Mucosa of descending colon (tissue), 3 donors: ENCODE measurements around the gene RASL12. TPM values are rescaled to one million over a fixed set of nuclear protein-coding genes. Genes with fewer than 3 reads are reported as not detected.
A peak's percentile ranks its signal among the peaks of the same experiment; 100 is the strongest.

ENCODE experiments used
- ATAC-seq: fragments of 200-7000 bp; cut with Tn5 transposase; one replicate; pipeline ENCODE4 v1.9.1; 2020; ENCODE audit warnings: mild to moderate bottlenecking, moderate library complexity
- DNase-seq, 3 donors: peaks; one replicate each; pipeline ENCODE4 v3.0.0-alpha.2; 2020
- H3K36me3 ChIP-seq: fragments of 200-600 bp; one replicate; pipeline ENCODE4 v1.8.0; 2021; ENCODE audit warnings: low read depth, mild to moderate bottlenecking
- H3K4me1 ChIP-seq: fragments of 200-600 bp; one replicate; pipeline ENCODE4 v1.8.0; 2021; ENCODE audit warnings: low read depth, mild to moderate bottlenecking
- H3K4me3 ChIP-seq: fragments of 200-600 bp; one replicate; pipeline ENCODE4 v1.8.0; 2021; ENCODE audit warnings: mild to moderate bottlenecking
- H3K9me3 ChIP-seq: fragments of 200-600 bp; one replicate; pipeline ENCODE4 v1.8.0; 2021; ENCODE audit warnings: mild to moderate bottlenecking
- CTCF ChIP-seq: fragments of 200-600 bp; IDR thresholded peaks from one replicate; pipeline ENCODE4 v1.8.0; 2022; ENCODE audit warnings: antibody characterized with exemption, mild to moderate bottlenecking
- intact Hi-C, 2 donors: fragments of 100-400 bp; cut with DNase I in 1 of 2; cut with micrococcal nuclease in 1 of 2; formaldehyde crosslinking; loops; one replicate each; pipeline versions ENCODE4 v1.11.0 to v1.11.1; 2022; cut with DNase I, micrococcal nuclease
- total RNA-seq, 3 donors: library from RNA; stranded (reverse); fragmentation: NEBNext Ultra II Directional in 2 of 3; extraction: Animal tissue kit (Norgen Biotek cat#: 25700) in 2 of 3; gene quantifications; one replicate each; pipeline versions ENCODE4 v1.2.1 to v1.2.4, GENCODE V29; 2021 to 2023
- donor health status: DM: no; HTN: no; CAD: no; lungs with moderate emphysema.
- donor health status: DM: no; HTN: no; CAD: no.
- donor health status: DM: no; HTN: yes; CAD: no.

The RASL12 gene
- total RNA-seq, 3 donors from 2014 or later, result 2.7 to 29.7 (median 8.4) TPM

DNA sequence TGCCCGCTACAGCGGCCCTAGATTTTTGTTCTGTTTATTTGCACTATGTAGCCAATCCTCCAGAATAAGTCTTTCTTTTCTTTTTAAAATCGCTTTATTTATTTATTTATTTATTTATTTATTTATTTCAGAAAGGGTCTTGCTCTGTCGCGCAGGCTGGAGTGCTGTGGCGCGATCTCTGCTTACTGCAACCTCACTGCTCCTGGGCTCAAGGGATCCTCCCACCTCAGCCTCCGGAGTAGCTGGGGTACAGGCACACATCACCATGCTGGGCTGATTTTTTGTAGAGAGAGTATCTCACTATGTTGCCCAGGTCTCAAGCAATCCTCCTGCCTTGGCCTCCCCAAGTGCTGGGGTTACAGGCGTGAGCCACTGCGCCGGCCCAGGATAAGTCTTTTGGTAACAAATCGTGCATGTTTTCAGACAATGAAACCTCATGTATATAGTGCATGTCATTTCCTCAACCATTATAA lies 38.0 kb downstream of the RASL12 start:
- intact Hi-C loops, result loop anchor here in 1 of 2 donors (10.0 kb wide), 1 partner anchor 55 kb away; no protein-coding TSS in a partner anchor
- Histone ChIP-seq H3K4me1 (peaks cover 18% of the 10 kb centered on the region), H3K36me3 (peaks cover 5% of the 10 kb centered on the region), H3K4me3 (peak overlapping the region; percentile 82), H3K9me3 (no peaks in the 10 kb centered on the region)
- TF ChIP-seq CTCF, result no peak
- DNase-seq, result no peak
- no peak for ATAC-seq

GRCh38 chr15:65028921-65029735 lies 38.7 kb downstream of the RASL12 start, which contains the start of gene MTFMT:
TSS of gene MTFMT (minus strand) at chr15:65029639. CDS start at chr15:65029613, 26 bp downstream.
- H3K9me3 ChIP-seq, result no peaks in the 10 kb centered on the region
- H3K4me3 ChIP-seq, result peak within 1 kb of the TSS; percentile 82
- peaks cover 18% of the 10 kb centered on the region for H3K4me1 ChIP-seq
- ATAC-seq (peak; percentile 91), DNase-seq (peak; percentile 93 to 97 (median 97))
- intact Hi-C loops, result no loop called here
- peaks cover 5% of the 10 kb centered on the region for H3K36me3 ChIP-seq
- no peak for TF ChIP-seq CTCF

DNA sequence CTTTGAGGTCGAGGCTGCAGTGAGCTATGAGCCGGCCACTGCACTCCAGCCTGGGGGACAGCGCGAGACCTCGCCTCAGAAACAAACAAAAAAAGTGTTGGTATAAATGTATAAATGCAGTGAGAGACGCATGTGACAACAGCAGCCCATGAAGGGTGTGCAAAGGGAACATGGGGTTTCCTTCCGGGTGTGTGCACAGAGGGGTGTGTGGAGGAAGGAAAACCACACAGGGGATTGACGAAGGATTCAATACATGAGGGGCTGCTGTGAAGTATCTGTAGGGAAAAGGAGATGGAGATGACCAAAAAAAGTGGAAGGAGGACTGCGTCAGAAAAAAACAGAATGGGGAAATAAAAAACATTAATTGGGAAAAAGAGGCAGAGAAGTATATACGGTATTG lies 39.5 kb downstream of the RASL12 start:
- Histone ChIP-seq H3K4me1 (peaks cover 16% of the 10 kb centered on the region), H3K4me3 (no peak overlapping the region), H3K9me3 (no peaks in the 10 kb centered on the region), H3K36me3 (peaks cover 5% of the 10 kb centered on the region)
- intact Hi-C loops, result no loop called here
- no peak for DNase-seq
- peak; percentile 39 for ATAC-seq
- TF ChIP-seq CTCF, result no peak

GRCh38 chr15:65027593-65027992 lies 40.2 kb downstream of the RASL12 start:
- DNase-seq (no peak), ATAC-seq (no peak)
- no peak for TF ChIP-seq CTCF
- Histone ChIP-seq H3K4me3 (no peak overlapping the region), H3K36me3 (peaks cover 5% of the 10 kb centered on the region), H3K4me1 (peaks cover 10% of the 10 kb centered on the region), H3K9me3 (no peaks in the 10 kb centered on the region)
- intact Hi-C loops, result no loop called here

- DNase-seq (no peak), ATAC-seq (no peak)
- intact Hi-C loops, result no loop called here
- H3K4me3 ChIP-seq, result no peak overlapping the region
- peaks cover 5% of the 10 kb centered on the region for H3K36me3 ChIP-seq
- no peak for TF ChIP-seq CTCF
- H3K9me3 ChIP-seq, result no peaks in the 10 kb centered on the region
- H3K4me1 ChIP-seq, result peaks cover 10% of the 10 kb centered on the region
Measured at GRCh38 chr15:65026756-65027155, 41.0 kb downstream of the RASL12 start.
